Gastroesophageal sphincter (tissue), 3 donors: Measurements from ENCODE around the gene KCNH1.

Experiments used
- EP300 ChIP-seq: sonication (generic); formaldehyde crosslinking; IDR thresholded peaks from one replicate; pipeline ENCODE4 v1.6.1; 2017; ENCODE audit warnings: antibody characterized with exemption, mild to moderate bottlenecking
- POLR2A ChIP-seq, 2 donors: fragments of 450-650 bp; IDR thresholded peaks; one replicate each; pipeline ENCODE4 v1.6.1; 2017; ENCODE audit warnings: antibody characterized with exemption in 2 of 2, mild to moderate bottlenecking in 2 of 2, moderate library complexity in 1 of 2
- POLR2AphosphoS5 ChIP-seq: sonication (generic); formaldehyde crosslinking; IDR thresholded peaks from one replicate; pipeline ENCODE4 v1.6.1; 2017; ENCODE audit warnings: antibody characterized with exemption
- TF ChIP-seq, protein P1 (sequence below), 4 experiments: fragments of 200-600 bp in 2 of 4; fragments of 450-650 bp in 2 of 4; sonication (generic) in 1 of 4; IDR thresholded peaks; one replicate each; pipeline ENCODE4 v1.5.1; 2017 to 2019; ENCODE audit warnings: antibody characterized with exemption in 4 of 4, mild to moderate bottlenecking in 2 of 4, moderate library complexity in 2 of 4

DNA sequence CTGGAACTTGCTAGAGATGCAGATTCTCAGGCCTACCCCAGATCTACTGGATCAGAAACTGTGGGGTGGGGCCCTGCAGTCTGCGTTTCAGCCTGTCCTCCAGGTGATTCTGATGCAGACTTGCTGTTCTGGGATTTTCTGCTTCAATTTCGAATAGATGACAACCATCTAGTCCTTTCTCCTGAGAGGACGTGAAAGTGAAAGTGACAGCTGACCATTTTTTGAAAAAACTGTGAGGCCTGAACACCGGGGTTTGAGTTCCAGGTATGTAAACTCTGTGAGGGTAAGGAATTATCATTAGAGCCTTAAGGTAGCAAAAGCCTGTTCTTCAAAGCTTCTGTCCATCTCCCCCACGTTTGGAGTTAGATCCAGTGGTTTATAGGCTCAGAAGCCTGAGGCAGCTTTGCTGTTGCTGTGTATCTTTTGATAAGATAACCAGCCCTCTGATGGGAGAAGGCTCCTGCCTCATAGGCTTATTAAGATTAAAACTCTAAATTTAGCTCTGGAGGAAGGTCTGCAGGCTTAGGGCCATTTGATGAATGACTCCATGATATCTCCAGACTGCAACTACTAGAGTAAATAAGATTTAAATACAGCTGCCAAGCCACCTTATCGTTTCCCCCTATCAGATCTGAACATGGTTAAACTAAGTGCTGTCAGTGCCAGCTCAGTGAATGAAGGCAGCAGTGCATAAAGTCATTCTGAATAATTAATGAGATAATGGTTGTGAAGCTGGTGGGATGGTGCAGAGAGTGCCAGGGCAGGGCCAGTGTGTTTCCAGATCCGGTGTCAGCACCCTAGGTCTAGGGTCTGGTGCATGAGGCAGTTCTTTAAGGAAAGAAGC lies 470.0 kb downstream of the KCNH1 start:
- TF ChIP-seq, protein P1, sequence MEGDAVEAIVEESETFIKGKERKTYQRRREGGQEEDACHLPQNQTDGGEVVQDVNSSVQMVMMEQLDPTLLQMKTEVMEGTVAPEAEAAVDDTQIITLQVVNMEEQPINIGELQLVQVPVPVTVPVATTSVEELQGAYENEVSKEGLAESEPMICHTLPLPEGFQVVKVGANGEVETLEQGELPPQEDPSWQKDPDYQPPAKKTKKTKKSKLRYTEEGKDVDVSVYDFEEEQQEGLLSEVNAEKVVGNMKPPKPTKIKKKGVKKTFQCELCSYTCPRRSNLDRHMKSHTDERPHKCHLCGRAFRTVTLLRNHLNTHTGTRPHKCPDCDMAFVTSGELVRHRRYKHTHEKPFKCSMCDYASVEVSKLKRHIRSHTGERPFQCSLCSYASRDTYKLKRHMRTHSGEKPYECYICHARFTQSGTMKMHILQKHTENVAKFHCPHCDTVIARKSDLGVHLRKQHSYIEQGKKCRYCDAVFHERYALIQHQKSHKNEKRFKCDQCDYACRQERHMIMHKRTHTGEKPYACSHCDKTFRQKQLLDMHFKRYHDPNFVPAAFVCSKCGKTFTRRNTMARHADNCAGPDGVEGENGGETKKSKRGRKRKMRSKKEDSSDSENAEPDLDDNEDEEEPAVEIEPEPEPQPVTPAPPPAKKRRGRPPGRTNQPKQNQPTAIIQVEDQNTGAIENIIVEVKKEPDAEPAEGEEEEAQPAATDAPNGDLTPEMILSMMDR (IDR thresholded peaks at IDR 0.05) = no peak
- TF ChIP-seq POLR2A (IDR thresholded peaks at IDR 0.05) (no peak), EP300 (no peak), POLR2AphosphoS5 (no peak)
